ENCODE data around the gene IDH2.
"Not testable (repeated sequence)": the region's sequence is repeated elsewhere in the genome, so short reads cannot be mapped to it uniquely, and the experiment has no call there.

IDH2 gene

DNA sequence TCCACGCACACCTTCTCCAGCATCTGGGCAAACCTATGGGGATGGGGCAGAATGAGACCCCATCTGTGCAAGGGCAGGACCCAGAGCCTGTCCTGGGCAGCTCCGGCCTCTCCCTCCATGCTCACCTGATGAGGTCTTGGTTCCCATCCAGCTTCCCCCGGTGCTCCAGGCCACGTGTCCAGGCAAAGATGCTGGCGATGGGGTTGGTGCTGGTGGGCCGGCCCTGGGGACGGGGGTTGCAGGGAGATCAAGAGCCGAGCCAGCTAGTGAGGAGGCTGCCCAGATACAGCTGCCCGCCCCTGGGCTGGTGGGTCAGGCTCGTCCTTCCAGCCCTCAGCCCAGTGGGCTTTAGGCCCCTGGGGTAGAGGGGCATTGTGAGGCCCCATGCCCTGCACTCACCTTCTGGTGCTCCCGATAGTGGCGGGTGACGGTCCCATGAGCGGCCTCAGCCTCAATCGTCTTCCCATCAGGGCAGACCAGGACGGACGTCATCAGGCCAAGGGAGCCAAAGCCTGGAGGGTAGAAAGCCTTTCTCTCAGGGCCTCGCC lies 17.3 kb downstream of the IDH2 start:
- DNase-seq (ENCODE audit: low read depth): no peak

DNA sequence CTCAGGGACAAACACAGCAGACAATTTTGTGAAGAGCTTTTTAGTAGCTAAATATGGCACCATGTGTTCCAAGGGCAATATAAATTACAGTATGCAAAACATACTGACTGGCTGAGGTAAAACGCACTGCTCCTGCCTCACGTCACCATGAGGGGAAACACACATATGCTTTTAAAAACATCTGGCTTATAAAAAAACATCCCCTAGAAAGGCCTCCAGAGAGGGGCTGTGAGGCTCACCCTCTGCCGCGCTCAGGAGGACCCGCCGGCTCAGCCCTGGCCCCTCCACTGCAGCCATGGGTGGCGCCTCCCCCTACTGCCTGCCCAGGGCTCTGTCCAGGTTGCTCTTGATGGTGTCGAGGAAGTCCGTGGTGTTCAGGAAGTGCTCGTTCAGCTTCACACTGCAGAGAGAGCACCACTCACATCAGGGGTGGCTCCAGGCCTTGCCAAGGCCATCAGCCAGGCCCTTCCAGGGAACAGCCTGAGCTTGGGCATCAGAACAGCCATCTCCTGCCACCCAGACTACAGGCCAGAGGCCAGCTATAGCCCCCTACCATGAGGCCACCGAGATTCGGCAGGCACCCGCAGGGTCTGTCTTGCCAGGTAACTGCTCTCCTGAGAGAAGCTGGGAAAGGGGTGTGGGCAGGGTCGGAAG lies 18.2 kb downstream of the IDH2 start:
- no peak for DNase-seq (ENCODE audit: low read depth)

DNA sequence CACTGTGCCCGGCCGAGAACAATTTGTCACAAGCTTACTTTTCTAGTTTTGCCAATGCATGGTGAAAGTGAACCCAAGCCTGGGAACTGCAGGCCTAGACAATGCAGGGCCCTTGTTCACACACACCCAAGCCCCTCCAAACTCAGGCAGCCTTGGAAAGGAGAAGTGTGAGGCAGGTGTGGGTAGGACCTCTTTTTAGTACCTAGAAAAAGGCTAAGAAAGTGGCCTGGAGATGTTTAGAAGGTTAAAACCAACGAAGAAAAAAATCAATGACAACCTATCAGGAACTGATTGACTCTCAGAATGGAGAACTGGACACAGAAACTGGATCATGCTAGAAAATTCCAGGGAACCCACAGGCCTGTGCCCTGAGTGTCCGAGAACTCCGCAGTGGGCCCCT lies 18.8 kb downstream of the IDH2 start:
- no peak for DNase-seq (ENCODE audit: low read depth)

DNA sequence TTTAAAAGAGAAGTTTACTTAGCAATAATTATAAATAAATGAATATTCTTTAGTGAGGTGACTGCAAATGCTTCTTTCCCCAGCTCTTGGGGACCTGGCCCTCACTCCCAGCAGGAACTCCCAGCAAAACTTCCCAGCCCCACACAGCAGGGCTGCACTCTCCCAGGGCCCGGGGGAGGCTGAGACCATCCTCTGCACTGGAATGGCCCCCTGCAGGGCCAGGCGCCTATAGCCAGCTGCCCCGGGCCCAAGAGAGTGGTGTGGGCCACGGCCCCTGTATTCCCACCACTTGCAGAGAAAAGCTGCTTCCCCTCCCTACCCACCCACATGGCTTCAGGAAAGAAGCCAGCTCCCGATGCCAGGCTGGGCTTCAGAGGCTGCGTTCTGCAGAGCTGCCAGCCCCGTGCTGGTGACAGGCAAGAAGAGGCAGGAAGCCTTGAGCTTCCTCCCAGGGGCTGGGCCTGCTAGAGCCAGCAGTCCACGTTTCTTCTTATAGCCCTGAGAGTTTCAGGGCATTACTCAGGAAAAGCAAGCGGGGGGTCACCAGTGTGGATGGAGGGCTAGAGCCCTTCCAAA lies 20.0 kb downstream of the IDH2 start:
- DNase-seq (ENCODE audit: low read depth): no peak

DNA sequence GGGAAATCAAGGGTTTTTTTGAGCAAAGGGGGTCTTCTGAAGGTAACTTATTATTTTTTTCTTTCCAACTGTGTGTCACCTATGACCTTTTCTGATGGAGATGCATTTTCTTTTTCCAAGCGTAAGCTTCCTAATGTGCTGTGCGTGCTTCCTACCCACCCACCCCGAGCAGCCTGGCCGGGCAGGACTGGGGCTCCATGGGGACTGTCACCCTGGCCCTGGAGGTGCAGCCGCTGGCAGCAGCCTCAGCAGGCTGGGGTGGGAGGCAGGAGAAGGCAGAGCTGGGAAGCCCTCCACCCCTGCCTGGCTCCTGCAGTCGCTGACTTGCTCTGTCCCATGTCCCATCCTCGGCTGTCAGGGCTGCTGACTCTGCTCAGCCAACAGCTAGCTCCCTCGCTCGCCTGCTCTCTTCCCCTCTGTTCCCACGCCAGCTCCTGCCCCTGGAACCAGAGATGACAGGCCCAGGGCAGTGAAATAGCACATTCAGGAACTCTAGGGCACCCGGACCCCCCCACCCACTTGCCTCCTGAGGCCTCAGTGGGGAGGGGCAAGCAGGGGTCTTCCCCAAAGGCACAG lies 21.4 kb downstream of the IDH2 start:
- DNase-seq (ENCODE audit: low read depth): no peak

DNA sequence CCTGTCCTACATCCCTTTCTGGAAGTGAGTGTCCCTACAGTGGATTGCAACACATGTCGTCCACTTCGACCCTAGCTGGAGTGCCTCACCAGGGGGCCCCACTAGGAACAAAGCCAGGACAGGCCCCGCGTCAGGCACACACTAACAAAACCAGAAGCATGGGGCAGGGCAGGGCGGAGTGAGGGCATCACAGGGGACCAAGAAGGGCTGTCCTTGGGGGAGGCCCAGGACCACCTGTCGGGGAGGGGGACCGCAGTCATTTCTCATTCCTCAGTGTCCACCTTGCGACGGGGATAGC lies 21.9 kb downstream of the IDH2 start:
- DNase-seq (ENCODE audit: low read depth): no peak

DNA sequence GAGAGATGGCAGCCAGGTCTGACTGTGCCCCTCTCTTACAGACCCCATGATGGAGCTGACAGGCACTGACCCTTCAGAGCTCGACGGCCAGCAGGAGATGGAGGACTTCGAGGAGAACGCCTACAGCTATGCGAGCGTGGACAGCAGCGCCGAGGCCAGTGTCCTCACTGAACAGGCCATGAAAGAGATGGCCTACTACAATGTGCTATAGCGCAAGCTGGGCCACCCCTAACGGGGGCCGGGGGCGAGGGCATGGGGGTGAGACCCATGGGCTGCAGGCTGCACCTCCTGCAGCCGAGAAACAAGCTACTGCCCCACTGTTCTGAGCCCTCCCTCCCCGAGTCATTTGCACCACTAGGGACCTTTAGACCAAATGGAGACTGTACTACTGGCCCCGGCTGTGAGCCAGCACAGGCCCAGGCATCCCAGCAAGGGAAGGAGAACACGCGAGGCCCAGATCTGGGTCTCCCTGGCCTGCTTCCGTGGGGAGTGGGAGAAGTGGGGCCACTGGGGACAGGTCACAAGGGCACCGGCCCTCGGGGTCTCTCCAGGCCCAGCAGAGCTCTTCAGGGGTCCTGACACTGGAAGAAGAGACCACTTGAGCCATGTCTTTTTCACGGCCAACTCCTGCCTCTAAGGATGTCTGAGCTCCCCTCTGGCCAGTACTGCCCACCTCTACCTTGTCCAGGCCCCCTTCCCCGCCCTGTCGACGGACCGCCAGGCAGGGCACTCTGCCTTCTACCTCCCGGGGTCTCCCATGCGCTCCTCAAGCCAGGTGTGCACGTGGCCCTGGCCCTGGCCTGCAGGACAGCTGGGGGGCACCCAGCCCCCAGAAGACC lies 22.4 kb downstream of the IDH2 start:
- no peak for DNase-seq (ENCODE audit: low read depth)

DNA sequence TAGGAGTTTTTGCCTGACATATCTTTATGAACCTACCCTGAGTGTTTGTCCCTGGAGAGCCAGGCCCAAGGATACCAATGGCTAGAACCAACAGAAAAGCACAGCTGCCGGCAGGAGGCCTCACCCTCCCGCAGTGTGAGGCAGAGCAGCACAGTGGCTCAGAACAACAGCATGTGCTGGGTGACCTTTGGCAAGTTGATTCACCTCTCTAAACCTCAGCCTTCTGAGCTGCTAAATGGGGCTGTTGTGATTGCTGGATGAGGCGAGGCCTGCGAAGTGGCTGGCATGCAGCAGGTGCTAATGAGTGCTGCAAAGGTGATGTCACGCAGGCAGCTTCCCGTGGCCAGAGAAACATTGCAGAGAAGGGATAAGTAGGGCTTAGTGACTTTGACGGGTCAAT lies 23.3 kb downstream of the IDH2 start:
- no peak for DNase-seq (ENCODE audit: low read depth)

DNA sequence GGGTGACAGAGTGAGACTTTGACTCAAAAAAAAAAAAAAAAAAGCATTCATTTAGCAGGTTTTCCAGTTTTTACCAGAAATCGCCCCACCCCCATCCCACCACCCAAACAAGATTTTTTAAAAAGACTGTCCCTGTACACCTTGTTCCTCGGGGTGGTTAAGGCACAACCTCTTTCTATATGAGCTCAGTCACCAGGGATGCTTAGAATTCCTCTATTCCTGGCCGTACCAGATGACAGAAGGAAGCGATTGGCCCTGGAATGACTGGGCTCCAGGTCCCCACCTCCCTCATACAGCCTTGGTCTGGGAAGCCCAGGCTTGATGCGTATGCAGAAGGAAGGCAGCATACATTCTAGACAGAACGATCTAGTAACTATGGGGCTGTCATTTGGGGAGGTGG lies 25.6 kb downstream of the IDH2 start:
- DNase-seq (ENCODE audit: low read depth): no peak

DNA sequence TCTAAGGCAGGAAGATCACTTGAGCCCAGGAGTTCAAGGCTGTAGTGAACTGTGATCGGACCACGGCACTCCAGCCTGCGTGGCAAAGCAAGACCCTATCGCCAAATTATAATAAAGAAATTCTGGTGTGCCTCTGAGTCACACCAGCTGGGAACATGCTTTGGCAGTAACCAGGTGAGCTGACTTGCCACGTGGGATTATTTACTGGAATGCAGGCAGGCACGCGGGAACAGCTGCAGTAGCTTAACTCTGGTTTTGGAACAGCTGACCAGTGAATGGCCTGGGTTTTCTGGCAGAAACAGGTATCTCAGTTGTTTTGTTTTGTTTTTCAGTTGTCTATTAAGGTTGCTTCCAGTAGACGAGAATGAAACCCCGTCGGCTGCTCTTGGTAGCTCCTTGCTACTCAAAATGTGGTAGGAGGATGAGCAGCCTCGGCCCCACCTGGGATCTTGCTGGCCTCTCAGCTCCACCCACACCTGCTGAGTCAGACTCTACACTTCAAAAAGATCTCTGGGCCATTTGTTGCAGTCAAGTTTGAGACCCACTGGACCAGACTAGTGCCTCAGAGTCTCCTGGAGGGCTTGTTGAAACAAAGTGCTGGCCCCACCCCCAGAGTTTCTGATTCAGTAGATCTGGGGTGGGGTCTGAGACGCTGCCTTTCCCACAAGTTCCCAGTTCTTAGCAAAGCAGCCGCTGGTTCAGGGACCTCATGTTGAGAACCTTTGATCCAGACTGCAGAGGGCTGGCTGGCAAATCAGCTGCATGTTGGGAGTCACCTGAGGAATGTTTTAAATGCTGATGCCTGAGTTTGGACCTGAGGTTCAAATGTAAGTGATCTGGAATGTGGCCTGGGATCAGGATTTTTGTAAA lies 26.6 kb downstream of the IDH2 start:
- no peak for DNase-seq (ENCODE audit: low read depth)

DNA sequence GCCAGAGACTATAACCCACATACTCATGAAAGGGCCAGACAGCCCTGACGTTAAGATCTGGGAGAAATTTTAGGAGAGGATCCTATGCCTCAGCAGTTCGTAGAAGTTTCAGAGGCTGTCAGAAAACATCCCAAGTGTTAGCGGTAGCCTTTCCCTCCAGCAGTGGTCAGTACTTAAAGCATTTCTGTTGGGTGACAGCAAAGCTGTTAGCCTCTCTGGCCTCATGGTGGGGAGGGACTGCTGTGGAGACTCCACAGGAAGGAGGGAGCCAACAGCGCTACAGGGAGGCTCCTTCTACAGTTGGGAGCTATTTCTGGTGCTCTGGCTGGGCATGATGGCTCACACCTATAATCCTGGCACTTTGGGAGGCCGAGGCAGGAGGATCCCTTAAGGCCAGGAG lies 27.4 kb downstream of the IDH2 start:
- no peak for DNase-seq (ENCODE audit: low read depth)

DNA sequence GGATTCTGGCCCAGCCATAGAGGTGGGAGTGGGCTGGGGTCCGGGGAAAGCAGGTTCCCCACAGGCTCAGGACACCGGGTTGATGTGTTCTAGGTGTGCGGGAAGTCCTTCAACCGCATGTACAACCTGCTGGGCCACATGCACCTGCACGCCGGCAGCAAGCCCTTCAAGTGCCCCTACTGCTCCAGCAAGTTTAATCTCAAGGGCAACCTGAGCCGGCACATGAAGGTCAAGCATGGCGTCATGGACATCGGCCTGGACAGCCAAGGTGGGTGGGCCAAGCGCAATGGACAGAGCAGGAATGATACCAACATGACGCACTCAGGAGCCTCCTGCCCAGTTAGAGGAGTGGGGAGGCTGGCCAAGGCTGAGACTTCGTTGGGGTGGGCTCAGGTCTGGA lies 28.2 kb downstream of the IDH2 start:
- no peak for DNase-seq (ENCODE audit: low read depth)

DNA sequence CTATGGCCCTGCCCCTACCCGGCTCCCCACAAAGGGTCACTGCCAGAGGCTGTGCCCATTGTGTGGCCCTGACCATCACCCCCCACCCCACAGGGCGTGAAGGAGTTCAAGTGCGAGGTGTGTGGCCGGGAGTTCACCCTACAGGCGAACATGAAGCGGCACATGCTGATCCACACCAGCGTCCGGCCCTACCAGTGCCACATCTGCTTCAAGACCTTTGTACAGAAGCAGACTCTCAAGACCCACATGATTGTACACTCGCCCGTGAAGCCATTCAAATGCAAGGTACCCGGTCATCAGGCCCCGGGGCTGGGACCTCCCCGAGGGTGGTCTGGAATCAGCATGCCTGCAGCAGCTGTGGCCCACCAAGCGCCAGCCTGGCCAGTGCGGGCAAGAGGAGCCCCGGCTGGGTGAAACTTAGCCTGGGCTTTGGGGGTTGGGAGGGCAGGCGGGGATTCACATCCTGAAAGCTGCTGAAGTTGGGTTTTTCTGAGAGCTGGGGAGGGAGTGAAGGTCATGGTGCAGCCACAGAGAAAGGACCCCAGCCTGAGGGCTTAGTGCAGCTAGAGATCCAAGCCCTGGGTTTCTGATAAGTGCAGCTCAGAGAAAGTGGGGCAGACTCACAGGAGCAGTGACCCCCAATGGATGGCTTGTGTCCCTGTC lies 29.2 kb downstream of the IDH2 start:
- no peak for DNase-seq (ENCODE audit: low read depth)

DNA sequence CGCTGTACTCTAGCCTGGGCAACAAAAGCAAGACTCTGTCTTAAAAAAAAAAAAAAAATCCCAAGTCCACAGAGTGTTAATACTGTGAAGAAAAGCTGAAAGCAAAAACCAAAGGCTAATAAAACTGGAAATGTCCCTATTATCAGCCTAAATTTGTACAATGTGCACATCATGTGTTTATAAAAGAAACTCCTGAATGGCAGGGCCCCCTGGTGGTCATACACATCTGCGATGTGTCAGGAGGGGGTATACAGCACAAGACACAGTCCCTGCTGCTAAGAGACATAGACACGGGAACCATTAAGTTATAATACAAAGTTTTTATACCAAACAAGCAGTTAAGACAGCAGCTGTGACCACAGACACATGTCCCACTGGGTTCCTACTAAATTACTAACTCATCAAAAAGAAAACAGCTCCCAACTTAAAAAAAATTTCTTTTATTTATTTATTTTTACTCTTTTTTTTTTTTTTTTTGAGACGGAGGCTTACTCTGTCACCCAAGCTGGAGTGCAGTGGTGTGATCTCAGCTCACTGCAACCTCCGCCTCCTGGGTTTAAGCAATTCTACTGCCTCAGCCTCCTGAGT lies 31.0 kb downstream of the IDH2 start:
- DNase-seq (ENCODE audit: low read depth): peak; percentile 70

DNA sequence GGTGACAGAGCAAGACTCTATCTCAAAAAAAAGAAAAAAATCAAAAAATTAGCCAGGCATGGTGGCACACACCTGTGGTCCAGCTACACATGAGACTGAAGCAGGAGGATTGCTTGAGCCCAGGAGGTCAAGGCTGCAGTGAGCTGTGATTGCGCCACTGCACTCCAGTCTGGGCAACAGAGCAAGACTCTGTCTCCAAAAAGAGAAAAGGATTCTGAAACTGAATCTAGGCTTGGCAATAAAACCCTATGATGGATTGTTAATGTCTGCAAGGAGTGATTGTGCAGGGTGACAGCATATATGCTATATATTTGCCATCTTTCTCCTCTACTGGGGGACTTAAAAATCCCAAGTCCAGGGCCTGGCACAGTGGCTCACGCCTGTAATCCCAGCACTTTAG lies 31.6 kb downstream of the IDH2 start:
- not testable (repeated sequence) for DNase-seq (ENCODE audit: low read depth)

DNA sequence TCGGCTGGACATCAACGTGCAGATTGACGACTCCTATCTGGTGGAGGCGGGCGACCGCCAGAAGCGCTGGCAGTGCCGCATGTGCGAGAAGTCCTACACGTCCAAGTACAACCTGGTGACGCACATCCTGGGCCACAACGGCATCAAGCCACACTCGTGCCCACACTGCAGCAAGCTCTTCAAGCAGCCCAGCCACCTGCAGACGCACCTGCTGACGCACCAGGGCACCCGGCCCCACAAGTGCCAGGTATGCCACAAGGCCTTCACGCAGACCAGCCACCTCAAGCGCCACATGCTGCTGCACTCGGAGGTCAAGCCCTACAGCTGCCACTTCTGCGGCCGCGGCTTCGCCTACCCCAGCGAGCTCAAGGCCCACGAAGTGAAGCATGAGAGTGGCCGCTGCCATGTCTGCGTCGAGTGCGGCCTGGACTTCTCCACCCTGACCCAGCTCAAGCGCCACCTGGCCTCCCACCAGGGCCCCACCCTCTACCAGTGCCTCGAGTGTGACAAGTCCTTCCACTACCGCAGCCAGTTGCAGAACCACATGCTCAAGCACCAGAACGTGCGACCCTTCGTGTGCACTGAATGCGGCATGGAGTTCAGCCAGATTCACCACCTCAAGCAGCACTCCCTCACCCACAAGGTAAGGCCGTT lies 34.2 kb downstream of the IDH2 start:
- no peak for DNase-seq (ENCODE audit: low read depth)

DNA sequence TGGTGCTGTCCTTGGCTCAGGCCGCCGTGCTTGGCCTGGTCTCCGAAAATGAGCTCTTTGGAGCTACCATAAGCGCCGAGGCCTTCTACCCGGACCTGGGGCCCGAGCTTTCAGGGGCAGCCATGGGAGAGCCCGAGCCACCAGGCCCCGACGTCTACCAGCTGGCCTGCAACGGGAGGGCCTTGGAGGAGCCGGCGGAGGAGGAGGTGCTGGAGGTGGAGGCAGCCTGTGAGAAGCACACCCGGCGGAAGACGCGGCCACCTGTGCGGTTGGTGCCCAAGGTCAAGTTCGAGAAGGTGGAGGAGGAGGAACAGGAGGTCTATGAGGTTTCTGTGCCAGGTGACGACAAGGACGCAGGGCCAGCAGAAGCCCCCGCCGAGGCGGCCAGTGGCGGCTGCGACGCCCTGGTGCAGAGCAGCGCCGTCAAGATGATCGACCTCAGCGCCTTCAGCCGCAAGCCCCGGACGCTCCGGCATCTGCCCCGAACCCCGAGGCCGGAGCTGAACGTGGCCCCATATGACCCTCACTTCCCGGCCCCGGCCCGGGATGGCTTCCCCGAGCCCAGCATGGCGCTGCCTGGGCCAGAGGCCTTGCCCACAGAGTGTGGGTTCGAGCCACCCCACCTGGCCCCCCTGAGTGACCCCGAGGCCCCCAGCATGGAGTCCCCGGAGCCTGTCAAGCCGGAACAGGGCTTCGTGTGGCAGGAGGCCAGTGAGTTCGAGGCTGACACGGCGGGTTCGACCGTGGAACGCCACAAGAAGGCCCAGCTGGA lies 34.9 kb downstream of the IDH2 start:
- DNase-seq (ENCODE audit: low read depth): no peak

DNA sequence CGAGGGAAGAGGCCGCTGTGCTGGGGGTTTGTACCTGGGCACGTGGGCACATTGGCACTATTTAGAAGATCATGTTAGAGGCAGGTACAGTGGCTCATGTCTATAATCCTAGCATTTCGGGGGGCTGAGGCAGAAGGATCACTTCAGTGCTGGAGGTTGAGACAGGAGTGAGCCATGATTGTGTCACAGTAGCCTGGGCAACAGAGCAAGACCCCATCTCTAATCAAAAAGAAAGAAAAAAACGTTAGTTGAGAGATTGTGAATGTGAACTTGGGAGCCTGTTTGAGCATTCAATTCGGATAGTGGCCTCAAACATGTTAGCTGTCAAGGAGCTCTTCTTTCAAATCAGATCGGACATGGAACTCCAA lies 36.6 kb downstream of the IDH2 start:
- no peak for DNase-seq (ENCODE audit: low read depth)

DNA sequence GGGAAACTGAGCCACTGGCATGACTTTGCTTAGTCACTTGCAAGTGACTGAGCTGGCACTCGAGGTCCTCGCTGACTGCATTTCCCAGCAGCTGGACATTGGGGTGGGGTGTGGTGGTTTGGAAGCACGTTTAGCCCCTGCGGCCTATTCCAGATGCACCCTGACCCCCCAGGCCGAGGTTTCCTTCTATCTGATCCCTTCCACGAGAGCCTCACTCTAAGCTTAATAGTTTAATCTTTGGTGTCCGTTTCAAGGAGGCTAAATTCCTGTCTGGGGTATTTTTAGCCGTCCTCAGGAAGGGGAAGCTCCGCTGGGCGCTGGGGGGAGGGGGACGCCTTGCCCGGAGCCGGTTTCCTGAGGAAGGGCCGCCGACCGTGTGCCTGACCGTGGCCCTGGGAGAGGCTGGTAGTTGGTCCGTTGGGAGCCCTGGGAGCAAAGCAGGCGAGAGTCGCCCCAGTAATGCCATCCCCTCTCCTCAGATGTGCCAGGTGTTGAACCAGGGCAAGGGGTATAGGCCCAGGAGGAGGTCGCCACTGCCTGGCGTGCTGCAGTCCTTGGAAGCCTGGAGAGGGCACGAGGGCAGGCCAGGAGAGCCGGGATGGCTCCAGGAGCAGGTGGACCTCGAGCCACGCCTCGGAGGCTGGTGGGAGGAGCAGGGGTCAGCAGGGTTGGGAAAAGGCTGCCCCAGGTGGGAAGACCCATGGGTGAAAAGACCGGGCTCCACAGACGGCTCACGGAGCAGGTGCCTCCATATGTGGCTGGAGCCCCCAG lies 37.2 kb downstream of the IDH2 start:
- no peak for DNase-seq (ENCODE audit: low read depth)

Data from stimulated activated CD4-positive, alpha-beta T cell treated with anti-CD3 and anti-CD28 coated beads, Interleukin-2, amount 100 ng/mL, for 4 hours (primary cell).